GM19463 (cell line): Measurements from ENCODE around the gene LYST.

Source experiments
- ATAC-seq: cut with Tn5 transposase; IDR thresholded peaks from one replicate; pipeline ENCODE4 v1.9.1; 2021; ENCODE audit warnings: mild to moderate bottlenecking, moderate library complexity; ENCODE audit not compliant: unreplicated experiment

The LYST gene

GRCh38 chr1:235725434-235725833 lies 141.3 kb downstream of the LYST start:
- no peak for ATAC-seq

GRCh38 chr1:235724730-235725129 lies 142.0 kb downstream of the LYST start:
- ATAC-seq, result no peak

GRCh38 chr1:235722858-235723257 lies 143.8 kb downstream of the LYST start:
- no peak for ATAC-seq

GRCh38 chr1:235721982-235722381 lies 144.7 kb downstream of the LYST start:
- no peak for ATAC-seq

GRCh38 chr1:235720544-235720943 lies 146.2 kb downstream of the LYST start:
- no peak for ATAC-seq

GRCh38 chr1:235714205-235714897 lies 152.4 kb downstream of the LYST start:
- no peak for ATAC-seq

- no peak for ATAC-seq
These were observed 153.9 kb downstream of the LYST start for GRCh38 chr1:235712812-235713211.

- no peak for ATAC-seq
These were observed 156.0 kb downstream of the LYST start for GRCh38 chr1:235710687-235711086.

GRCh38 chr1:235709018-235709417 lies 157.7 kb downstream of the LYST start:
- no peak for ATAC-seq

- ATAC-seq, result no peak
These were observed 158.2 kb downstream of the LYST start for GRCh38 chr1:235708390-235708962.

GRCh38 chr1:235703506-235703905 lies 163.2 kb downstream of the LYST start:
- ATAC-seq, result no peak

- no peak for ATAC-seq
These were observed 164.3 kb downstream of the LYST start for GRCh38 chr1:235702412-235702811.

GRCh38 chr1:235697508-235697907 lies 169.2 kb downstream of the LYST start:
- no peak for ATAC-seq

- no peak for ATAC-seq
These were observed 177.3 kb downstream of the LYST start for GRCh38 chr1:235689356-235689755.

GRCh38 chr1:235688096-235688495 lies 178.6 kb downstream of the LYST start:
- no peak for ATAC-seq

GRCh38 chr1:235683653-235684052 lies 183.1 kb downstream of the LYST start:
- ATAC-seq, result no peak

- no peak for ATAC-seq
These were observed 184.5 kb downstream of the LYST start for GRCh38 chr1:235682216-235682615.

- ATAC-seq, result no peak
These were observed 187.1 kb downstream of the LYST start for GRCh38 chr1:235679644-235680043.

GRCh38 chr1:235679005-235679404 lies 187.7 kb downstream of the LYST start:
- no peak for ATAC-seq

- no peak for ATAC-seq
These were observed 191.4 kb downstream of the LYST start for GRCh38 chr1:235675152-235675890.

- ATAC-seq, result no peak
These were observed 192.7 kb downstream of the LYST start for GRCh38 chr1:235673981-235674380.

- no peak for ATAC-seq
These were observed 194.7 kb downstream of the LYST start for GRCh38 chr1:235671992-235672391.
